ENCODE measurements around the gene DNAJC3. TPM values are rescaled to one million over a fixed set of nuclear protein-coding genes. Genes with fewer than 3 reads are reported as not detected.

DNAJC3 gene
- total and polyA plus RNA-seq, 9 of the 15 experiments (the other 6 are each of a cell fraction or from before 2014, with no cell fraction given) = 7.8 to 21.8 (median 10.4) TPM

DNA sequence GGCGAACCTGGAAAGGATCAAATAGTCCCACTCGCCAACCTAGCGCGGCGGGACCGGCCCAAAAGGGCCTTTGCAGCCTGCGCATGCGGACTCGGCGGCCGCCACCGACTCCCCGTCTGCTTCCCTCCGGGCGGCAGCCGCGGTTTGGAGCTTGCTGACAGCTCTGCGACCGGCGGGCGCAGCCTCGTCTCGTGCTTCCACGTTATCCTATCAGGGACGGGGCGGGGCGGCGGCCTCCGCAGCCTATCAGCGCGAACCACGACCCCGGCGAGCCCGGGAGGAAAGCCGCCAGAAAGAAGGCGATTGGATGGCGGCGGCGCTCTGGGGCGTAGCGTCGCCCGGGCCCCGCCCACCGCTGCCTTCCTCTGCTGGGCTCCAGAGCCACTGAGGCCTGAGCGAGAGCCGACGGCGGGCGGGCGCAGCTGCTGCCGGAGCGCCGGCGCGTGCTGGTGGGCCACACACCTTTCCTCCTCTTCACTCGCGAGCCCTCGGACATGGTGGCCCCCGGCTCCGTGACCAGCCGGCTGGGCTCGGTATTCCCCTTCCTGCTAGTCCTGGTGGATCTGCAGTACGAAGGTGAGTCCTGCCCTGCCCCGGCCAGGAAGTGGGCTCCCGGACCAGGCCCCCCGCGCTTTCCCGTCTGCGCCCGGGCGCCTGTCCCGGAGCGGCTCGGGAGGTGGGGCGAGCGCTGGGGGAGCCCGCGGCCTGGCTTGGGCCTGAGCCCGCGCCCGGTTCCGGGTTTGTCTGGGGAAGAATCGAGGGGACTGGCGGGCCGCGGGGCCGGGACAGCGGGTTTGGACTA lies at the start of gene DNAJC3 (continued):
- TF ChIP-seq FOXA3 (CRISPR knock-in tag; conservative IDR thresholded peaks at IDR 0.05 in 1 of 2, IDR thresholded peaks at IDR 0.05 in 1 of 2) (no peak), ZBTB5 (IDR thresholded peaks at IDR 0.05) (no peak), EHMT2 (IDR thresholded peaks at IDR 0.05) (no peak), ZNF140 (CRISPR knock-in tag; IDR thresholded peaks at IDR 0.05) (no peak), ESRRA (IDR thresholded peaks at IDR 0.05; ENCODE audit: borderline replicate concordance, low read depth) (peak; percentile 22; the same call in 1 of the 2 replicates), BHLHE40 (IDR thresholded peaks at IDR 0.05; ENCODE audit: low read length) (peak; percentile 97), ELF1 (tag; IDR thresholded peaks at IDR 0.05) (no peak), NRF1 (conservative IDR thresholded peaks at IDR 0.05 in 1 of 2, IDR thresholded peaks at IDR 0.05 in 1 of 2) (peak; percentile 93 to 95), SAP30 (IDR thresholded peaks at IDR 0.05; ENCODE audit: borderline replicate concordance, insufficient read depth, low read depth, low read length, poor library complexity, severe bottlenecking) (peak; percentile 15), ZNF224 (CRISPR knock-in tag; IDR thresholded peaks at IDR 0.05) (no peak), ETV6 (IDR thresholded peaks at IDR 0.05; ENCODE audit: borderline replicate concordance in 1 of 2, low read depth in 2 of 2, low read length in 1 of 2) (no peak), ETV6 (CRISPR knock-in tag; IDR thresholded peaks at IDR 0.05; ENCODE audit: borderline replicate concordance) (no peak), RUNX1 (IDR thresholded peaks at IDR 0.05; ENCODE audit: low read depth) (no peak), GTF2B (IDR thresholded peaks at IDR 0.05; ENCODE audit: extremely low read depth, insufficient read length) (no peak), SOX6 (IDR thresholded peaks at IDR 0.05) (peak; percentile 52; the same call in 1 of the 2 replicates), SMAD2 (IDR thresholded peaks at IDR 0.05; ENCODE audit: low read depth, low read length) (no peak), ZNF586 (CRISPR knock-in tag; conservative IDR thresholded peaks at IDR 0.05) (no peak), ZNF316 (IDR thresholded peaks at IDR 0.05) (no peak), ZNF707 (CRISPR knock-in tag; conservative IDR thresholded peaks at IDR 0.05) (no peak), NFIC (IDR thresholded peaks at IDR 0.05) (peak; percentile 15; the same call in 1 of the 2 replicates), ZNF239 (CRISPR knock-in tag; IDR thresholded peaks at IDR 0.05) (no peak), ZNF408 (CRISPR knock-in tag; IDR thresholded peaks at IDR 0.05; ENCODE audit: low read depth) (no peak), ZNF668 (CRISPR knock-in tag; IDR thresholded peaks at IDR 0.05) (no peak)
- TF ChIP-seq, protein P1, sequence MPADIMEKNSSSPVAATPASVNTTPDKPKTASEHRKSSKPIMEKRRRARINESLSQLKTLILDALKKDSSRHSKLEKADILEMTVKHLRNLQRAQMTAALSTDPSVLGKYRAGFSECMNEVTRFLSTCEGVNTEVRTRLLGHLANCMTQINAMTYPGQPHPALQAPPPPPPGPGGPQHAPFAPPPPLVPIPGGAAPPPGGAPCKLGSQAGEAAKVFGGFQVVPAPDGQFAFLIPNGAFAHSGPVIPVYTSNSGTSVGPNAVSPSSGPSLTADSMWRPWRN (IDR thresholded peaks at IDR 0.05; ENCODE audit: low read depth) = peak; percentile 42; the same call in 1 of the 2 replicates

All from K562 (cell line).